HG03064 (cell line): ENCODE results near the gene NUDT22.

Experiments used
- ATAC-seq: cut with Tn5 transposase; IDR thresholded peaks from one replicate; pipeline ENCODE4 v1.9.1; 2021; ENCODE audit warnings: low read depth; ENCODE audit not compliant: unreplicated experiment

NUDT22 gene

GRCh38 chr11:64253043-64253442, 27.0 kb downstream of the NUDT22 start:
- ATAC-seq: no peak

- no peak for ATAC-seq
These were observed 27.4 kb downstream of the NUDT22 start for GRCh38 chr11:64253481-64253880.

- no peak for ATAC-seq
These were observed 28.3 kb downstream of the NUDT22 start for GRCh38 chr11:64254326-64254725.

- ATAC-seq: no peak
These were observed 29.4 kb downstream of the NUDT22 start for GRCh38 chr11:64255135-64256128.

- ATAC-seq: no peak
These were observed 30.2 kb downstream of the NUDT22 start for GRCh38 chr11:64256300-64256699.

GRCh38 chr11:64258356-64258755, 32.3 kb downstream of the NUDT22 start:
- ATAC-seq: no peak

GRCh38 chr11:64258946-64259532, 33.0 kb downstream of the NUDT22 start:
- no peak for ATAC-seq

- no peak for ATAC-seq
These were observed 33.5 kb downstream of the NUDT22 start for GRCh38 chr11:64259533-64260067.

- no peak for ATAC-seq
These were observed 34.2 kb downstream of the NUDT22 start for GRCh38 chr11:64260147-64260708.

- ATAC-seq: no peak
These were observed 35.5 kb downstream of the NUDT22 start for GRCh38 chr11:64261556-64262080.

GRCh38 chr11:64262271-64263002, 36.4 kb downstream of the NUDT22 start:
- ATAC-seq: no peak

GRCh38 chr11:64263021-64263946, 37.2 kb downstream of the NUDT22 start:
- no peak for ATAC-seq

- ATAC-seq: no peak
These were observed 37.9 kb downstream of the NUDT22 start for GRCh38 chr11:64263947-64264317.

GRCh38 chr11:64264371-64264852, 38.3 kb downstream of the NUDT22 start:
- no peak for ATAC-seq

GRCh38 chr11:64265176-64266160, 39.4 kb downstream of the NUDT22 start:
- ATAC-seq: no peak

- ATAC-seq: no peak
These were observed 40.3 kb downstream of the NUDT22 start for GRCh38 chr11:64266339-64266738.

GRCh38 chr11:64267207-64267945, 41.3 kb downstream of the NUDT22 start:
- no peak for ATAC-seq
